Testis (tissue), 2 donors: ENCODE measurements around the gene SEMA4B.

Experiments
- POLR2A ChIP-seq: fragments of 450-650 bp; IDR thresholded peaks from one replicate; pipeline ENCODE4 v1.6.1; 2017; ENCODE audit warnings: antibody characterized with exemption, mild to moderate bottlenecking, moderate library complexity
- TF ChIP-seq, protein P1 (sequence below), 3 experiments: fragments of 450-650 bp in 2 of 3; fragments of 200-600 bp in 1 of 3; sonication (generic) in 1 of 3; IDR thresholded peaks; one replicate each; pipeline ENCODE4 v1.5.1; 2016 to 2019; ENCODE audit warnings: antibody characterized with exemption in 3 of 3, mild to moderate bottlenecking in 2 of 3, moderate library complexity in 1 of 3

DNA sequence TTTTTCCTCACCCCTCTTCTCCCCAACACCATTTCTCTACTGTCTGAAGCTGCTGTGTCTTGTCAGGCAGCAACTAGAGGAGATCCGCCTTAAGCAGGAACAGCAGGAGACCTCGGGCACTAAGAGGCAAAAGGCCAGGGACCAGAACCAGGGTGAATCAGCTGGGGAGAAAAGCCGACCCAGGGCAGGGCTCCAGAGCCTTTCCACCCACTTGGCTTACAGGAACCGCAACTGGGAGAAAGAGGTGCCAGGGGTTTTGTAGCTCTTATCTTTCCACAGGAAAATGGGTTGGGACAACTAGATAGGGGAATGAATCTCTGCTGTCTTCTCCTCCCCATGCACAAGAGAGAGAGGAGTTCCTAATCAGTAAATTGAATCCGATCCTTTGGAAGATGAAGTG lies 61.3 kb downstream of the SEMA4B start:
- TF ChIP-seq, protein P1, sequence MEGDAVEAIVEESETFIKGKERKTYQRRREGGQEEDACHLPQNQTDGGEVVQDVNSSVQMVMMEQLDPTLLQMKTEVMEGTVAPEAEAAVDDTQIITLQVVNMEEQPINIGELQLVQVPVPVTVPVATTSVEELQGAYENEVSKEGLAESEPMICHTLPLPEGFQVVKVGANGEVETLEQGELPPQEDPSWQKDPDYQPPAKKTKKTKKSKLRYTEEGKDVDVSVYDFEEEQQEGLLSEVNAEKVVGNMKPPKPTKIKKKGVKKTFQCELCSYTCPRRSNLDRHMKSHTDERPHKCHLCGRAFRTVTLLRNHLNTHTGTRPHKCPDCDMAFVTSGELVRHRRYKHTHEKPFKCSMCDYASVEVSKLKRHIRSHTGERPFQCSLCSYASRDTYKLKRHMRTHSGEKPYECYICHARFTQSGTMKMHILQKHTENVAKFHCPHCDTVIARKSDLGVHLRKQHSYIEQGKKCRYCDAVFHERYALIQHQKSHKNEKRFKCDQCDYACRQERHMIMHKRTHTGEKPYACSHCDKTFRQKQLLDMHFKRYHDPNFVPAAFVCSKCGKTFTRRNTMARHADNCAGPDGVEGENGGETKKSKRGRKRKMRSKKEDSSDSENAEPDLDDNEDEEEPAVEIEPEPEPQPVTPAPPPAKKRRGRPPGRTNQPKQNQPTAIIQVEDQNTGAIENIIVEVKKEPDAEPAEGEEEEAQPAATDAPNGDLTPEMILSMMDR (IDR thresholded peaks at IDR 0.05) = no peak
- no peak for TF ChIP-seq POLR2A
